Tongue (tissue), 2 donors: ENCODE results near the gene SUMO1. TPM values are rescaled to one million over a fixed set of nuclear protein-coding genes. Genes with fewer than 3 reads are reported as not detected.

Experiments used
- DNase-seq: peaks from one replicate; pipeline ENCODE4 v3.0.0-alpha.2; 2015
- total RNA-seq: library from RNA; depleted of rRNA; stranded (reverse); fragments of >200 nt; gene quantifications from one replicate; pipeline ENCODE4 v1.2.3, GENCODE V29; 2014

The SUMO1 gene
- total RNA-seq, 1 donor from 2014 or later, result 79.7 TPM

GRCh38 chr2:202196727-202197126 is 41.7 kb downstream of the SUMO1 start:
- no peak for DNase-seq

- DNase-seq, result no peak
These were observed 44.0 kb downstream of the SUMO1 start for GRCh38 chr2:202194418-202194817.

- peak; percentile 24 for DNase-seq
These were observed 44.5 kb downstream of the SUMO1 start for GRCh38 chr2:202193881-202194353.

- DNase-seq, result no peak
These were observed 45.1 kb downstream of the SUMO1 start for GRCh38 chr2:202193305-202193704.

- DNase-seq, result no peak
These were observed 50.8 kb downstream of the SUMO1 start for GRCh38 chr2:202187570-202187969.

- DNase-seq, result peak; percentile 11
These were observed 51.7 kb downstream of the SUMO1 start for GRCh38 chr2:202186641-202187202.

- DNase-seq, result no peak
These were observed 53.2 kb downstream of the SUMO1 start for GRCh38 chr2:202185156-202185555.

- no peak for DNase-seq
These were observed 53.8 kb downstream of the SUMO1 start for GRCh38 chr2:202184557-202184956.

- DNase-seq, result peak; percentile 87
These were observed 59.9 kb downstream of the SUMO1 start for GRCh38 chr2:202178346-202178958.

GRCh38 chr2:202172439-202173211 is 65.8 kb downstream of the SUMO1 start:
- no peak for DNase-seq

- DNase-seq, result no peak
These were observed 67.1 kb downstream of the SUMO1 start for GRCh38 chr2:202171241-202171825.

- DNase-seq, result no peak
These were observed 68.5 kb downstream of the SUMO1 start for GRCh38 chr2:202169832-202170424.

GRCh38 chr2:202169131-202169530 is 69.3 kb downstream of the SUMO1 start:
- DNase-seq, result no peak

GRCh38 chr2:202165945-202166344 is 72.5 kb downstream of the SUMO1 start:
- no peak for DNase-seq

- DNase-seq, result no peak
These were observed 73.2 kb downstream of the SUMO1 start for GRCh38 chr2:202165208-202165607.

- no peak for DNase-seq
These were observed 74.0 kb downstream of the SUMO1 start for GRCh38 chr2:202164411-202164810.

- DNase-seq, result no peak
These were observed 77.1 kb downstream of the SUMO1 start for GRCh38 chr2:202161151-202161835.

- DNase-seq, result peak; percentile 36
These were observed 79.6 kb downstream of the SUMO1 start for GRCh38 chr2:202158796-202159195.

- no peak for DNase-seq
These were observed 81.0 kb downstream of the SUMO1 start for GRCh38 chr2:202157211-202157990.
